Measurements from ENCODE around the gene TPI1. TPM values are rescaled to one million over a fixed set of nuclear protein-coding genes. Genes with fewer than 3 reads are reported as not detected.
"Not testable (repeated sequence)": the region's sequence is repeated elsewhere in the genome, so short reads cannot be mapped to it uniquely, and the experiment has no call there.

The TPI1 gene
- total RNA-seq, 4 donors from 2014 or later = 265 to 558 (median 432) TPM

DNA sequence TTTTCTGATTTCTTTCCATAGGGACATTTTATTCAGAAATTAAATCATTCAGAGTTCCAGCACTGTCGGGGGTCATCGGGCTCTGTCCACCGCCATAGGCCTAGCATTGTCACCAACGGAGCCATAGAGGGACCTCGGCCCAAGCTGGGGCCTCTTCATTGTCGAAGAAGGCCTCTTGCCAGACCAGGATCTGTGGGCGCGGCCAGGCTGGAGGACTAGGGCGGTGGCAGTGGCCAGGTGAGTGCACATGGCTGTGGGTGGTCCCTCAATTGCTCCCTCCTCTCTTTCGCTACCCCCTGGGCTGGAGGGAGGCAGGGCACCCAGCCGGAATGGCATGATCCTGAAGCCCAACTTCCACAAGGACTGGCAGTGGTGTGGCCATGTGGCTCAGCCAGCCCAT, 16.4 kb downstream of the TPI1 start:
- DNase-seq (ENCODE audit: low spot score in 2 of 2) = no peak
- H3K4me3 ChIP-seq (ENCODE audit: low read depth, poor library complexity, severe bottlenecking) = no peak overlapping the region
- intact Hi-C loops (cut with DNase I; ENCODE audit: low total_unique reads) = no loop called here
- TF ChIP-seq, protein P1, sequence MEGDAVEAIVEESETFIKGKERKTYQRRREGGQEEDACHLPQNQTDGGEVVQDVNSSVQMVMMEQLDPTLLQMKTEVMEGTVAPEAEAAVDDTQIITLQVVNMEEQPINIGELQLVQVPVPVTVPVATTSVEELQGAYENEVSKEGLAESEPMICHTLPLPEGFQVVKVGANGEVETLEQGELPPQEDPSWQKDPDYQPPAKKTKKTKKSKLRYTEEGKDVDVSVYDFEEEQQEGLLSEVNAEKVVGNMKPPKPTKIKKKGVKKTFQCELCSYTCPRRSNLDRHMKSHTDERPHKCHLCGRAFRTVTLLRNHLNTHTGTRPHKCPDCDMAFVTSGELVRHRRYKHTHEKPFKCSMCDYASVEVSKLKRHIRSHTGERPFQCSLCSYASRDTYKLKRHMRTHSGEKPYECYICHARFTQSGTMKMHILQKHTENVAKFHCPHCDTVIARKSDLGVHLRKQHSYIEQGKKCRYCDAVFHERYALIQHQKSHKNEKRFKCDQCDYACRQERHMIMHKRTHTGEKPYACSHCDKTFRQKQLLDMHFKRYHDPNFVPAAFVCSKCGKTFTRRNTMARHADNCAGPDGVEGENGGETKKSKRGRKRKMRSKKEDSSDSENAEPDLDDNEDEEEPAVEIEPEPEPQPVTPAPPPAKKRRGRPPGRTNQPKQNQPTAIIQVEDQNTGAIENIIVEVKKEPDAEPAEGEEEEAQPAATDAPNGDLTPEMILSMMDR (IDR thresholded peaks at IDR 0.05) = no peak
- TF ChIP-seq POLR2A (IDR thresholded peaks at IDR 0.05) = no peak
- WGBS, 2 donors = 90 to 96% methylated on average over 11 of the region's 11 CpGs

DNA sequence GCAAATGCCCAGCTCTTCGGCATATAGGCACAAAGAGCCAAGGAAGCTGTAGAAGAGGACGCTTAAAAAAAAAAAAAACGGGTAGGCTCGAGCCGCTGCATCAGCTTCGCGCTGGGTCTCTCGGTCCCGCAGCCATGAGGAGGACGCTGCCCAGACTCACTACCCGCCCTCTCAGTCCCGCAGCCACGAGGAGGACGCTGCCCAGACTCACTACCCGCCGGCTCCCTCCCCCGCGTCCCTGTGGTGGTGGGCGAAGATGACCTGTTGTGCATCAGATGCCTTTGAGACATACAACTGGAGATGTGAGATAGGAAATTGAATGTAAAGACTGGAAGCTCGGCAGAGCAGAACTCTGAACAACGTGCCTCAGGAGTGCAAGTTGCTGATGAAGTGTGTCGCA, 17.2 kb downstream of the TPI1 start:
- intact Hi-C loops (cut with DNase I; ENCODE audit: low total_unique reads) = no loop called here
- no peak for DNase-seq (ENCODE audit: low spot score in 2 of 2)
- no peak overlapping the region for H3K4me3 ChIP-seq (ENCODE audit: low read depth, poor library complexity, severe bottlenecking)
- no peak for TF ChIP-seq POLR2A (IDR thresholded peaks at IDR 0.05)
- TF ChIP-seq, protein P1 (IDR thresholded peaks at IDR 0.05) = no peak
- 83 to 87% methylated on average over 22 of the region's 22 CpGs for WGBS, 2 donors

DNA sequence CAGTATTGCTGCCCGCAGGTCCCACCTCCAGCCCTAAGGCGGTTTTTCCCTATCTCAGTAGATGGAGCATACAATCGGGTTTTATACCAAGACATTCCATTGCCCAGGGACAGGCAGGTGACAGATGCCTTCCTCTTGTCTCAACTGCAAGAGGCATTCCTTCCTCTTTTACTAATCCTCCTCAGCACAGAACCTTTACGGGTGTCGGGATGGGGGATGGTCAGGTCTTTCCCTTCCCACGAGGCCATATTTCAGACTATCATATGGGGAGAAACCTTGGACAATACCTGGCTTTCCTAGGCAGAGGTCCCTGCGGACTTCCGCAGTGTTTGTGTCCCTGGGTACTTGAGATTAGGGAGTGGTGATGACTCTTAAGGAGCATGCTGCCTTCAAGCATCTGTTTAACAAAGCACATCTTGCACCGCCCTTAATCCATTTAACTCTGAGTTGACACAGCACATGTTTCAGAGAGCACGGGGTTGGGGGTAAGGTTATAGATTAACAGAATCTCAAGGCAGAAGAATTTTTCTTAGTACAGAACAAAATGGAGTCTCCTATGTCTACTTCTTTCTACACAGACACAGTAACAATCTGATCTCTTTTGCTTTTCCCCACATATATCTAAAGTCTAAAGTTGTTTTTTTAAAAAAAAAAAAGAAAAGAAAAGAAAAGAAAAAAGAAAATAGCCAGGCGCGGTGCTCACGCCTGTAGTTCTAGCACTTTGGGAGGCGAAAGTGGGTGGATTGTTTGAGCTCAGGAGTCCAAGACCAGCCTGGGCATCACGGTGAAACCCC, 19.1 kb downstream of the TPI1 start:
- H3K4me3 ChIP-seq (ENCODE audit: low read depth, poor library complexity, severe bottlenecking); intact Hi-C loops (cut with DNase I; ENCODE audit: low total_unique reads); DNase-seq (ENCODE audit: low spot score in 2 of 2): not testable (repeated sequence)
- 82 to 84% methylated on average over 12 to 13 of the region's 15 CpGs for WGBS, 2 donors

DNA sequence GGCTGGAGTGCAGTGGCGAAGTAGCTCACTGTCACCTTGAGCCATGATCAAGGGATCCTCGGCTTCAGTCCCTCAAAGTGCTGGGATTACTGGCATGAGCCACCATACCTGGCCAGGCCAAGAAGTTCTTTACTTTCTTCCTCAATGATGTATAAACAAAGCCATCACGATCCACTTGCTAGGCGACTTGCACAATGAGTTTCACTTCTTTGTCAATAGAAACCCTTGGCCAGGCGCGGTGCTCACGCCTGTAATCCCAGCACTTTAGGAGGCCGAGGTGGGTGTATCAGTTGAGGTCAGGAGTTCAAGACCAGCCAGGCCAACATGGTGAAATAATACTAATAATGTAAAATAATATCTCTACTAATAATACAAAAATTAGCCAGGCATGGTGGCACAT, 20.1 kb downstream of the TPI1 start:
- WGBS, 2 donors = 78 to 87% methylated on average over 8 of the region's 8 CpGs
- DNase-seq (ENCODE audit: low spot score in 2 of 2) = no peak
- H3K4me3 ChIP-seq (ENCODE audit: low read depth, poor library complexity, severe bottlenecking) = no peak overlapping the region
- intact Hi-C loops (cut with DNase I; ENCODE audit: low total_unique reads) = no loop called here
- TF ChIP-seq, protein P1 (IDR thresholded peaks at IDR 0.05) = no peak
- TF ChIP-seq POLR2A (IDR thresholded peaks at IDR 0.05) = no peak

DNA sequence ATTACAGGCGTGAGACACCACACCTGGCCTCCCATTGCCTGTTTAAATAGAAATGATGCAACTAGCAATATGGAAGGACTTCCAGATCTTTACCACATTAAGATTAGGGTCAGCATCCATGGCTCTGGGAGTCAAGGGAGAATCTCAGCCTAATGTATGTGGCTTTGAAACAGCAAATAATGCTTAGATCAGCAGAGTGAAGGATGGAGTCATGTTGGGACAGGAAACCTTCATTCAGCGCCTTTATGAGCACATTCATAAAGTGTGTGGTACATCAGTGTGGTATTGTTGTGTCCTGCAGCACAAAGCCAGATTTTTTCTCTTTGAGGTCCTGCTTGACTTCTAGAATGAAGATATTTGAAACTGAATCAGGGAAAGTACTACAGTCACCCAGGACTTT, 21.0 kb downstream of the TPI1 start:
- TF ChIP-seq, protein P1 (IDR thresholded peaks at IDR 0.05) = no peak
- TF ChIP-seq POLR2A (IDR thresholded peaks at IDR 0.05) = no peak
- WGBS, 2 donors = 77 to 78% methylated on average over 2 of the region's 2 CpGs
- intact Hi-C loops (cut with DNase I; ENCODE audit: low total_unique reads) = no loop called here
- no peak for DNase-seq (ENCODE audit: low spot score in 2 of 2)
- no peak overlapping the region for H3K4me3 ChIP-seq (ENCODE audit: low read depth, poor library complexity, severe bottlenecking)

DNA sequence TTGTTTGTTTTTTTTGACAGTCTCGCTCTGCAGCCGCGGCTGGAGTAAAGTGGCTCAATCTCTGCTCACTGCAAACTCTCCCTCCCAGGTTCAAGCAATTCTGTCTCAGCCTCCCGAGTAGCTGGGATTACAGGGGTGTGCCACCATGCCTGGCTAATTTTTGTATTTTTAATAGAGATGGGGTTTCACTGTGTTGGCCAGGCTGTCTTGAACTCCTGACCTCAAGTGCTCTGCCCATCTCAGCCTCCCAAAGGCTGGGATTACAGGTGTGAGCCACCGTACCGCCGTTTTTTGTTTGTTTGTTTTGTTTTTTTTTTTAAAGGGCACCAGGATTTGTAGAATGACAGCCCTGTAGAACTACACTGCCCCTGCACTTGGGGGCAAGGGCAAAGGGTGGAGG, 21.5 kb downstream of the TPI1 start:
- 77 to 81% methylated on average over 7 of the region's 7 CpGs for WGBS, 2 donors
- H3K4me3 ChIP-seq (ENCODE audit: low read depth, poor library complexity, severe bottlenecking); DNase-seq (ENCODE audit: low spot score in 2 of 2); intact Hi-C loops (cut with DNase I; ENCODE audit: low total_unique reads): not testable (repeated sequence)

DNA sequence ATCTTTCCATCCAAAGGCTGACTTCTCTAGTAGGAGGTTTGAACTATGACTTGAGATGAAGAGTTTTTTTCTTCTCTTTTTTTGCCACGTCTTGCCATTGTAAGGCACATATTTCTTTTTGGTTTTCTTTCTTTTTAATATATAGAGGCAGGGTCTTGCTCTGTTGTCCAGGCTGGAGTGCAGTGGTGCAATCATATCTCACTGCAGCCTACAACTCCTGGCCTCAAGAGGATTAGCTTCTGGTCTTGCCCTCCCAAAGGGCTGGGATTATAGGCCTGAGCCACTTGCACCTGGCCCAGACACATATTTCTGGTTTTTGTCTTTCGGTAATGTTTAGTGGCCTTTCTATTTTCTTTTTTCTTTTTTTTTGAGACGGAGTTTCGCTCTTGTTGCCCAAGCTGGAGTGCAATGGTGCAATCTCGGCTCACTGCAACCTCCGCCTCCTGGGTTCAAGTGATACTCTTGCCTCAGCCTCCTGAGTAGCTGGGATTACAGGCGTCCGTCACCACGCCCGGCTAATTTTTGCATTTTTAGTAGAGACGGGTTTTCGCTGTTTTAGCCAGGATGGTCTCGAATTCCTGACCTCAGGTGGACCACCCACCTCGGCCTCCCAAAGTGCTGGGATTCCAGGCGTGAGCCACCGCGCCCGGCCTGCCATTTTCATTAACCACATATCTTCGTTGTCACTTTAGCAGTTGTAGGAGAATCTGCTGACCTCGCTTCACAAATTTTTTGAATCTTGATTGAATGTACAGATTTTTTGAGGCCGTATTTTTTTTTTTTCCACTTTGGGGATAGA, 22.6 kb downstream of the TPI1 start:
- WGBS, 2 donors = 90 to 92% methylated on average over 21 of the region's 21 CpGs
- DNase-seq (ENCODE audit: low spot score in 2 of 2); H3K4me3 ChIP-seq (ENCODE audit: low read depth, poor library complexity, severe bottlenecking): not testable (repeated sequence)

More for the DNA sequence above, 22.6 kb downstream of the TPI1 start:
- intact Hi-C loops (cut with DNase I; ENCODE audit: low total_unique reads) = not testable (repeated sequence)

Measured in lower leg skin (tissue), 4 donors.